Measurements from ENCODE around the gene ZNF384. TPM values are rescaled to one million over a fixed set of nuclear protein-coding genes. Genes with fewer than 3 reads are reported as not detected.
"Not testable (repeated sequence)": the region's sequence is repeated elsewhere in the genome, so short reads cannot be mapped to it uniquely, and the experiment has no call there.

Gene ZNF384
- total RNA-seq, 1 experiment from 2014 or later, result 63.8 TPM

- Mint-ChIP-seq H3K4me3 (no peak overlapping the region), H3K9me3 (peaks cover 8% of the 10 kb centered on the region), H3K36me3 (no peaks in the 10 kb centered on the region), H3K27ac (no peak overlapping the region), H3K4me1 (no peaks in the 10 kb centered on the region), H3K27me3 (ENCODE audit: low read depth) (peaks cover 18% of the 10 kb centered on the region)
- POLR2A ChIA-PET, result no interaction called here
- ATAC-seq (no peak), DNase-seq (ENCODE audit: low spot score) (no peak)
- TF ChIP-seq ZNF423 (CRISPR knock-in tag; IDR thresholded peaks at IDR 0.05), result no peak
- TF ChIP-seq EMX1 (CRISPR knock-in tag; IDR thresholded peaks at IDR 0.05), result no peak
- TF ChIP-seq USF2 (CRISPR knock-in tag; IDR thresholded peaks at IDR 0.05), result no peak
- no peak for TF ChIP-seq AFF4 (CRISPR knock-in tag; IDR thresholded peaks at IDR 0.05; ENCODE audit: borderline replicate concordance)
- peak; percentile 54; the same call in 1 of the 2 replicates for TF ChIP-seq NFYB (CRISPR knock-in tag; conservative IDR thresholded peaks at IDR 0.05; ENCODE audit: low read depth)
- TF ChIP-seq HMGXB4 (CRISPR knock-in tag; IDR thresholded peaks at IDR 0.05), result no peak
- CTCF ChIA-PET, result no interaction called here
These were observed 27.8 kb upstream of the ZNF384 start for GRCh38 chr12:6716874-6717437.

GRCh38 chr12:6716031-6716873 lies 27.1 kb upstream of the ZNF384 start:
- ATAC-seq, H3K4me1 Mint-ChIP-seq, H3K4me3 Mint-ChIP-seq, H3K9me3 Mint-ChIP-seq, POLR2A ChIA-PET, CTCF ChIA-PET, H3K36me3 Mint-ChIP-seq: not testable (repeated sequence)
- peak; percentile 35 for DNase-seq (ENCODE audit: low spot score)
- Mint-ChIP-seq H3K27ac (peak overlapping the region; percentile 80; the same call in 1 of the 2 replicates), H3K27me3 (ENCODE audit: low read depth) (peaks cover 13% of the 10 kb centered on the region)
- TF ChIP-seq NFYB (CRISPR knock-in tag; conservative IDR thresholded peaks at IDR 0.05; ENCODE audit: low read depth), result peak; percentile 51

GRCh38 chr12:6708960-6709394 lies 19.8 kb upstream of the ZNF384 start:
- H3K4me3 Mint-ChIP-seq, result no peak overlapping the region
- H3K27me3 Mint-ChIP-seq (ENCODE audit: low read depth), result peaks cover 19% of the 10 kb centered on the region
- no peak for DNase-seq (ENCODE audit: low spot score)
- CTCF ChIA-PET, result interaction anchor here (1.6 kb wide), 1 partner anchor 24 kb away, joined by 6 read pairs; no protein-coding TSS in a partner anchor
- no peak for TF ChIP-seq NFATC4 (CRISPR knock-in tag; IDR thresholded peaks at IDR 0.05)
- TF ChIP-seq ZNF532 (CRISPR knock-in tag; IDR thresholded peaks at IDR 0.05; ENCODE audit: borderline replicate concordance), result no peak
- TF ChIP-seq NFYB (CRISPR knock-in tag; conservative IDR thresholded peaks at IDR 0.05; ENCODE audit: low read depth), result peak; percentile 66
- TF ChIP-seq ZNF281 (CRISPR knock-in tag; IDR thresholded peaks at IDR 0.05), result no peak
- TF ChIP-seq ZNF512 (CRISPR knock-in tag; IDR thresholded peaks at IDR 0.05; ENCODE audit: borderline replicate concordance), result no peak
- no peak for TF ChIP-seq IRF1 (CRISPR knock-in tag; IDR thresholded peaks at IDR 0.05)
- no peak for ATAC-seq
- POLR2A ChIA-PET, result no interaction called here
- no peaks in the 10 kb centered on the region for H3K36me3 Mint-ChIP-seq
- H3K4me1 Mint-ChIP-seq, result no peaks in the 10 kb centered on the region
- H3K9me3 Mint-ChIP-seq, result peaks cover 8% of the 10 kb centered on the region
- H3K27ac Mint-ChIP-seq, result 0 out of 2 replicates have a peak overlapping the region, but pooled peaks have one; percentile 51
